CD4-positive, alpha-beta T cell (primary cell): Measurements from ENCODE around the gene RBM39. TPM values are rescaled to one million over a fixed set of nuclear protein-coding genes. Genes with fewer than 3 reads are reported as not detected.
"Not testable (repeated sequence)": the region's sequence is repeated elsewhere in the genome, so short reads cannot be mapped to it uniquely, and the experiment has no call there.

Experiments used
- ATAC-seq: fragments of 200-7000 bp; cut with Tn5 transposase; one replicate; pipeline ENCODE4 v1.10.0; 2022; ENCODE audit warnings: mild to moderate bottlenecking; ENCODE audit not compliant: poor library complexity
- CTCF ChIA-PET: fragments of 350-600 bp; sonication (Branson Sonifier 250); formaldehyde crosslinking; loops from one replicate; lab custom pipeline; 2021; ENCODE audit warnings: antibody characterized with exemption, inconsistent platforms; lab: Charles Lee
- POLR2A ChIA-PET: fragments of 350-600 bp; sonication (Branson Sonifier 250); formaldehyde crosslinking; loops from one replicate; lab custom pipeline; 2021; ENCODE audit warnings: antibody characterized with exemption, inconsistent platforms; lab: Charles Lee
- DNase-seq, 14 experiments: peaks; one replicate each; pipeline ENCODE4 v3.0.0-alpha.2; 2013 to 2020; ENCODE audit warnings: mixed read lengths in 2 of 14
- H3K27ac ChIP-seq, 2 donors: one replicate each; pipeline versions ENCODE4 v1.5.1 to v1.7.0; 2013; ENCODE audit warnings: low read length in 2 of 2, low read depth in 1 of 2, mild to moderate bottlenecking in 1 of 2
- H3K27me3 ChIP-seq, 2 experiments: 1 replicate in 1 of 2; 2 replicates in 1 of 2; pipeline versions ENCODE4 v1.6.1 to v1.7.0; 2013; ENCODE audit warnings: low read length in 2 of 2, control low read depth in 1 of 2, mild to moderate bottlenecking in 1 of 2, moderate library complexity in 1 of 2; ENCODE audit not compliant: insufficient read depth in 2 of 2, control insufficient read depth in 1 of 2
- H3K36me3 ChIP-seq: one replicate; pipeline ENCODE4 v1.6.1; 2013; ENCODE audit warnings: low read length, control low read depth; ENCODE audit not compliant: insufficient read depth
- H3K4me1 ChIP-seq: one replicate; pipeline ENCODE4 v1.6.1; 2013; ENCODE audit warnings: low read length, control low read depth; ENCODE audit not compliant: insufficient read depth
- H3K4me3 ChIP-seq: one replicate; pipeline ENCODE4 v1.5.1; 2013; ENCODE audit warnings: mild to moderate bottlenecking, low read length, moderate library complexity
- H3K9me3 ChIP-seq, 2 experiments: 1 replicate in 1 of 2; 2 replicates in 1 of 2; pipeline versions ENCODE4 v1.6.1 to v1.7.0; 2013; ENCODE audit warnings: low read length in 2 of 2, mild to moderate bottlenecking in 2 of 2, control low read depth in 1 of 2, moderate library complexity in 1 of 2; ENCODE audit not compliant: control insufficient read depth in 1 of 2, insufficient read depth in 1 of 2
- H3K27ac Mint-ChIP-seq: one replicate; pipeline ENCODE4 v1.8.0; 2020; ENCODE audit warnings: mixed read lengths
- H3K27me3 Mint-ChIP-seq: one replicate; pipeline ENCODE4 v1.8.0; 2021; ENCODE audit warnings: mixed read lengths
- H3K36me3 Mint-ChIP-seq: one replicate; pipeline ENCODE4 v1.8.0; 2021; ENCODE audit warnings: low read depth, mixed read lengths
- H3K4me1 Mint-ChIP-seq: one replicate; pipeline ENCODE4 v1.8.0; 2021; ENCODE audit warnings: low read depth, mixed read lengths
- H3K4me3 Mint-ChIP-seq: one replicate; pipeline ENCODE4 v1.8.0; 2020; ENCODE audit warnings: mild to moderate bottlenecking, mixed read lengths
- H3K9me3 Mint-ChIP-seq: one replicate; pipeline ENCODE4 v1.8.0; 2020; ENCODE audit warnings: mixed read lengths
- intact Hi-C, 2 experiments: fragments of 100-400 bp; cut with DNase I in 1 of 2; cut with micrococcal nuclease in 1 of 2; formaldehyde crosslinking; loops; one replicate each; pipeline versions ENCODE4 v1.15.1 to v1.9.0; 2023 to 2025; cut with DNase I, micrococcal nuclease
- total RNA-seq, 174 experiments: library from RNA in 2 of 174; stranded (reverse) in 2 of 174; gene quantifications; one replicate each; pipeline ENCODE4 v1.2.3 and lab custom pipeline; 2021 to 2026
- TF ChIP-seq, protein P1 (sequence below): fragments of 200-600 bp; IDR thresholded peaks from one replicate; pipeline ENCODE4 v1.8.0; 2022; ENCODE audit warnings: antibody characterized with exemption, mild to moderate bottlenecking

The RBM39 gene
- total RNA-seq, 2 experiments from 2014 or later = 1,057 to 1,091 TPM

DNA sequence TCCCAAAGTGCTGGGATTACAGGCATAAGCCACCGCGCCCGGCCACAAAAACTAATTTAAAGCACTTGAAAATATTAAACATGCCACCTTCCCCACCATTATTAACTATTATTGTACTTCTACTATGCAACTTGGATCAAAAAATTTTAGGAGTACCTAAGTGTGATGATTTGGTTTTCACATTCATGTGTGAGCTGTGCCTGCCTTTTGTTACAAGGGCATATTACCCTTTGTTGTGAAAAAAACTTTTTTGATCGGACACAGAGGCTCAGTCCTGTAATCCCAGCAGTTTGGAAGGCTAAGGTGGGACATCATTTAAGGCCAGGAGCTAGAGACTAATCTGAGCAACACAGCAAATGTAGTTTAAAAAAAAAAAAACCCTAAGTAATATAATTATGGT is 25.7 kb downstream of the RBM39 start:
- H3K36me3 ChIP-seq = peaks cover 97% of the 10 kb centered on the region
- no peaks in the 10 kb centered on the region for H3K9me3 ChIP-seq
- Mint-ChIP-seq H3K4me1 (peaks cover 55% of the 10 kb centered on the region), H3K27me3 (no peaks in the 10 kb centered on the region), H3K4me3 (no peak overlapping the region), H3K9me3 (no peaks in the 10 kb centered on the region), H3K36me3 (peaks cover 96% of the 10 kb centered on the region), H3K27ac (peak overlapping the region; percentile 57)
- intact Hi-C loops = loop anchor here in 1 of 2 experiments (2.0 kb wide), 1 partner anchor 14 kb away; no protein-coding TSS in a partner anchor
- POLR2A ChIA-PET = interaction anchor here (0.6 to 2.0 kb wide), 3 partner anchors 10 to 419 kb away, joined by 3 to 6 read pairs (median 3); no protein-coding TSS in a partner anchor
- no peak overlapping the region for H3K4me3 ChIP-seq
- CTCF ChIA-PET = no interaction called here
- H3K4me1 ChIP-seq = peaks cover 56% of the 10 kb centered on the region
- no peak for ATAC-seq
- no peaks in the 10 kb centered on the region for H3K27me3 ChIP-seq
- DNase-seq = no peak
- TF ChIP-seq, protein P1, sequence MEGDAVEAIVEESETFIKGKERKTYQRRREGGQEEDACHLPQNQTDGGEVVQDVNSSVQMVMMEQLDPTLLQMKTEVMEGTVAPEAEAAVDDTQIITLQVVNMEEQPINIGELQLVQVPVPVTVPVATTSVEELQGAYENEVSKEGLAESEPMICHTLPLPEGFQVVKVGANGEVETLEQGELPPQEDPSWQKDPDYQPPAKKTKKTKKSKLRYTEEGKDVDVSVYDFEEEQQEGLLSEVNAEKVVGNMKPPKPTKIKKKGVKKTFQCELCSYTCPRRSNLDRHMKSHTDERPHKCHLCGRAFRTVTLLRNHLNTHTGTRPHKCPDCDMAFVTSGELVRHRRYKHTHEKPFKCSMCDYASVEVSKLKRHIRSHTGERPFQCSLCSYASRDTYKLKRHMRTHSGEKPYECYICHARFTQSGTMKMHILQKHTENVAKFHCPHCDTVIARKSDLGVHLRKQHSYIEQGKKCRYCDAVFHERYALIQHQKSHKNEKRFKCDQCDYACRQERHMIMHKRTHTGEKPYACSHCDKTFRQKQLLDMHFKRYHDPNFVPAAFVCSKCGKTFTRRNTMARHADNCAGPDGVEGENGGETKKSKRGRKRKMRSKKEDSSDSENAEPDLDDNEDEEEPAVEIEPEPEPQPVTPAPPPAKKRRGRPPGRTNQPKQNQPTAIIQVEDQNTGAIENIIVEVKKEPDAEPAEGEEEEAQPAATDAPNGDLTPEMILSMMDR = no peak
- H3K27ac ChIP-seq = no peak overlapping the region

DNA sequence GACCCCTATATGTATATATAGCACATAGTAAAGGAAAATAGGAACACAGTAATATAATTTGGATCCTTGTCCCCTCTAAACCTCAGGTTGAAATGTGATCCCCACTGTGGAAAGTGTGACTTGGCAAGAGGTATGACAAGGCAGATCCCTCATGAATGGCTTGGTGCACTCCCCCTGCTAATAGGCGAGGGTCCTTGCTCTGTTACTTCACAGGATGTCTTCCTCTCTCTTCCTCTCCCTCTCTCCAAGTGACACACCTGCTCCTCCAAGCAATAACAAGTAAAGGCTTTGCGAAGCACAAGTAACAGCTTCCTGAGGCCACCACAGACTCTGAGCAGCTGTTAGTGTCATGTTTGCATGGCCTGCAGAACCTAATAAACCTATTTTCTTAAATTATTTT is 26.4 kb downstream of the RBM39 start:
- peaks cover 49% of the 10 kb centered on the region for H3K4me1 ChIP-seq
- no peaks in the 10 kb centered on the region for H3K9me3 ChIP-seq
- TF ChIP-seq, protein P1 = no peak
- no peak overlapping the region for H3K4me3 ChIP-seq
- no peak overlapping the region for H3K4me3 Mint-ChIP-seq
- H3K27ac Mint-ChIP-seq = peak overlapping the region; percentile 57
- H3K36me3 Mint-ChIP-seq = peaks cover 96% of the 10 kb centered on the region
- H3K36me3 ChIP-seq = peaks cover 97% of the 10 kb centered on the region
- intact Hi-C loops = loop anchor here (2.0 kb wide), 2 partner anchors 15 to 19 kb away; no protein-coding TSS in a partner anchor
- no peaks in the 10 kb centered on the region for H3K9me3 Mint-ChIP-seq
- no peaks in the 10 kb centered on the region for H3K27me3 Mint-ChIP-seq
- CTCF ChIA-PET = no interaction called here
- POLR2A ChIA-PET = interaction anchor here (1.1 to 2.0 kb wide), 2 partner anchors 9 to 10 kb away, joined by 4 to 6 read pairs; no protein-coding TSS in a partner anchor
- no peak for DNase-seq
- peaks cover 58% of the 10 kb centered on the region for H3K4me1 Mint-ChIP-seq
- no peak for ATAC-seq
- H3K27me3 ChIP-seq = no peaks in the 10 kb centered on the region
- H3K27ac ChIP-seq = no peak overlapping the region

DNA sequence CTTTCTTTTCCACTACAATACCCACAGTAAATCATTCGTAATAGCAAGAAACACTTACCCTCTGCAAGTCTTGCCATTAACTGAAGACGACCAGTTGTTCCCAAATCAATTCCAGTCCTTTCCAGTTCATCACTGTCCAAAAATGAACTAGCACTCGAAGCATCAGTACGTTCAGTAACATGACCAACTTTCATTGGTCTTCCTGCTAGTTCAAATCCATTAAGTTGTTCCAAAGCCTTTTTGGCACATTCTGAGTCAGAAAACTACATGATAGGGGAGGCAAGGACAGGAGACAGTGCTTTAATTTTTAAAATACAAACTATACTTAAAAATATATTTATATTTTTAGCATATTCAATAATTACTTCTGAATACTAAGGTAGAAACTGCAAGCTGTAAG is 27.9 kb downstream of the RBM39 start:
- no peaks in the 10 kb centered on the region for H3K9me3 ChIP-seq
- H3K27ac Mint-ChIP-seq = no peak overlapping the region
- H3K36me3 ChIP-seq = peaks cover 97% of the 10 kb centered on the region
- H3K4me3 Mint-ChIP-seq = peak overlapping the region; percentile 15
- peaks cover 96% of the 10 kb centered on the region for H3K36me3 Mint-ChIP-seq
- ATAC-seq (no peak), DNase-seq (no peak)
- no peaks in the 10 kb centered on the region for H3K9me3 Mint-ChIP-seq
- intact Hi-C loops = loop anchor here in 1 of 2 experiments (2.0 kb wide), 1 partner anchor 21 kb away; no protein-coding TSS in a partner anchor
- no peak overlapping the region for H3K4me3 ChIP-seq
- ChIA-PET CTCF (interaction anchor here (0.6 to 1.2 kb wide), 2 partner anchors 88 to 95 kb away, joined by 3 to 4 read pairs; no protein-coding TSS in a partner anchor), POLR2A (no interaction called here)
- H3K27ac ChIP-seq = no peak overlapping the region
- H3K27me3 ChIP-seq = no peaks in the 10 kb centered on the region
- peaks cover 62% of the 10 kb centered on the region for H3K4me1 Mint-ChIP-seq
- peaks cover 41% of the 10 kb centered on the region for H3K4me1 ChIP-seq
- TF ChIP-seq, protein P1 = no peak
- H3K27me3 Mint-ChIP-seq = no peaks in the 10 kb centered on the region

DNA sequence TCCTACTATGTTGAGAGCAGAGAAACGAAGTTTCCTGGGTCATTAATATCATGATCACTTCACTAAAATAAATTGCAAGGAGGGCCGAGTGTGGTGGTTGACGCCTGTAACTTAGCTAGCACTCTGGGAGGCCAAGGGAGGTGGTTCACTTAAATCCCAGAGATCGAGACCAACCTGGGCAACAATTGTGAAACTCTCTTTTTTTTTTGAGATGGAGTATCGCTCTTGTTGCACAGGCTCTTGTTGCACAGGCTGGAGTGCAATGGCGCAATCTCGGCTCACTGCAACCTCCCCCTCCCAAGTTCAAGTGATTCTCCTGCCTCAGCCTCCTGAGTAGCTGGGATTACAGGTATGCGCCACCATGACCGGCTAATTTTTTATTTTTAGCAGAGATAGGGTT is 28.9 kb downstream of the RBM39 start:
- CTCF ChIA-PET = interaction anchor here (0.7 to 0.9 kb wide), 2 partner anchors 26 to 108 kb away, joined by 3 read pairs; no protein-coding TSS in a partner anchor
- POLR2A ChIA-PET = interaction anchor here (0.7 to 3.6 kb wide), 2 partner anchors 29 to 31 kb away, joined by 3 to 20 read pairs; partner anchors contain the start of gene RBM39
- ATAC-seq, DNase-seq, H3K9me3 ChIP-seq, H3K27me3 ChIP-seq, H3K27me3 Mint-ChIP-seq, H3K4me3 ChIP-seq, H3K9me3 Mint-ChIP-seq, H3K27ac ChIP-seq, intact Hi-C loops: not testable (repeated sequence)
- Mint-ChIP-seq H3K4me3 (peak overlapping the region; percentile 30), H3K36me3 (peaks cover 96% of the 10 kb centered on the region), H3K4me1 (peaks cover 69% of the 10 kb centered on the region), H3K27ac (peak overlapping the region; percentile 47)
- Histone ChIP-seq H3K36me3 (peaks cover 97% of the 10 kb centered on the region), H3K4me1 (peaks cover 33% of the 10 kb centered on the region)
